GM19351 (cell line): ENCODE data around the gene GRIA3.
"Not testable (repeated sequence)": the region's sequence is repeated elsewhere in the genome, so short reads cannot be mapped to it uniquely, and the experiment has no call there.

Experiments used
- ATAC-seq: cut with Tn5 transposase; IDR thresholded peaks from one replicate; pipeline ENCODE4 v1.9.1; 2021; ENCODE audit warnings: mild to moderate bottlenecking, moderate library complexity; ENCODE audit not compliant: unreplicated experiment

The GRIA3 gene

DNA sequence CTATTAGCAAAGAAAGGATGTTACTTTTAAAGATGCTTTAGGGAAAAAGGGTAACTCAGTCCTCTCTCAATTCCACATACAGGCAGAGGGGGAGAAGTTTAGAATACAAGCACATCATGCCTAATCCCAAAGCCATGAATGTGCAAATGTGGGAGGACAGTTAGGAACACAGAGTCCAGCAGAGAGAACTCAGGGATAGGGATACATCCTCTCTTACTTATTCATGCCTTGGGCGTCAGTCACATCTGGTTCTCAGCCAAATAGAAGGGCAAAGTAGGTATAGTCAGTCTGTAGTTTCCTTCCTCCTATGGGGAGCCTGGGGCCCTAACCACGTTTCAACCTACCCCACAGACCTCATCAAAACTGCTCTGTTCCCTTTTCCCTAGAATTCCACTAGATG lies 87.8 kb downstream of the GRIA3 start:
- no peak for ATAC-seq

DNA sequence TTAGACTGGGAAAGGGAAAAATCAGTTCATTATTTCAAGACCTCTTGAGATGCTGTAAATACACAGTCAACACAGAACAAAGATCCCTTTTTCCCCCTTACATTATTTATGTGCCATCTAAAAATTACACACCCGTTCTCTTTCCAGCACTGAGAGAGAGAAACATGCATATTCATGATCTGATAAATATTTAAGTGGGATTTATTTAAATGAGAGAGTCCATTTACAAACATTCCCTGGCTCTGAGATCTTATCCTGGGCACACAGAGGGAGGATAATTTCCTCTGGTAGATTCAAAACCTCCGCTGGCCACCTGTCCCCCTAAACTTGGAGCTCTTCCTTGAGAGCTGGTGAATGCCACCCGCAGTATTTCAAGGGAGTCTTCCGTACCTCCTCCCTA lies 88.6 kb downstream of the GRIA3 start:
- no peak for ATAC-seq

DNA sequence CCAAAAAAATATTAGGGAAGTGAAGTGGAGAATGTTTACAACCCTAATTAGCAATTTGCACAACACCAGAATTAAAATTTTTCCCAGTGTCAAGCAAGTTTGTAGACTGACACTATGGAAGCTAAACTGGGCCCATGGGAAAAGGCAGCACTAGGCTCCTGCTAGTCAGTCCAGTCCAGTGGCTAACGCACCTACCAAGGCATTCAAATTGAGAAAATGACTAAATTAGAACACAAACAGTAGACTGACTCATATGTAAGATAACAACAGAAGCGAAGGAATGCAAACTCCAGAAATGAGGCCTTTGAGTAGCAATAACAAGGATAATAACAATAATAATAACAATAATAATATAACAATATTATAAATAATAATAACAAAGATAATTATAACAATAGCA lies 90.7 kb downstream of the GRIA3 start:
- no peak for ATAC-seq

DNA sequence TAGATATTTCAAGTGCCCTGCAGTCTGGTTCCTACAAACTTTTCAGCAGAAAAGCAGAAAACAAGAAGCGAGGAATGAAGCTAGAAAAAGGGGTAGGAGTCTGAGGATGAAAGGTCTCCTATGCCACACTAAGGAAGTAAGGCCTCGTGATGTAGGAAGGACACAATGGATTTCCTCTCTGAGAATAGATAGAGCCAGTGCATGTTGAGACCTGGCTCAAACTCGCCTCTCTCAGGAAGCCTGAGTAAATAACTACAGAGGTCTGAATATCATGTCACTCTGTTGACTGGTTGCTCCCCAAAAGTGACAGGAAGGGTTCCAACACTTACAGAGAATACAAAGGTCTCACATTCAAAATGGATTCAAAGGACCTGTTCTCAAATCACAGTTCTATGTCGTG lies 93.3 kb downstream of the GRIA3 start:
- ATAC-seq: peak; percentile 11

DNA sequence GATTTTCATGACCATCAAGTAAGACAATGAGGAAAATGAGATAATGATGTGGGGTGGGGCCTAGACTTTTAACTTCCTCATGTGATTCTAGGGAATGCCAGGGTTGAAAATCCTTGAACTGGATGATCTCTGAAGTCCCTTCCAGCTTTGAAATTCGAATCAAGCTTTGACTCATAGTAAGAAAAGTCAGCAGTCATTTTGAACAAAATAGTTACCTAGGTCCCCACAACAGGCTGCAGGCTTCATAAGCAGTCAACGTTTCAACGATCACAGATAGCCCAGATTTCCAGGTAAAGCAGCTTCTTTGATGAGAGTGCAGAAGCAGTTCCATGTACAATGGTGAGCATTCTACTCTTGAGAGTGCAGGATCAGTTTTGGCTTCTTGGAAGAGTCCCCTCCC lies 93.7 kb downstream of the GRIA3 start:
- peak; percentile 69 for ATAC-seq

DNA sequence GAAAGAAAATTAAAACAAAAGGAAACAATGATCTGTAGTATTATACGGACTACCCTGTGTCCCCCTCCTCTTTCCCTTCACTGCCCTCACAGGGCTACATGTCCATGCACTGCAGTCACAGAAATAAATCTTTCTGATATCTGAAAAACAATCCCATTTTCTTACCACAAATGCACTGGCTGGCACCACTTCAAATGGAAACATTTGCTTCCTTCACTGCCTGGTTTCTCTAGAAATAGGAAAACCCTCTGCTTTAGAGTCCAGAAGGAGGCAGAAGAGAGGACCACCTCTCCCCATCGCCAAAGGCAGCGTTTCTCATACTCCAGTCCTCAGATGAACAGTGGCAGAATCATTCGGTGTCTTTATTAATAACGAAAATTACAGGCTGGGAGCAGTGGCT lies 98.2 kb downstream of the GRIA3 start:
- no peak for ATAC-seq

DNA sequence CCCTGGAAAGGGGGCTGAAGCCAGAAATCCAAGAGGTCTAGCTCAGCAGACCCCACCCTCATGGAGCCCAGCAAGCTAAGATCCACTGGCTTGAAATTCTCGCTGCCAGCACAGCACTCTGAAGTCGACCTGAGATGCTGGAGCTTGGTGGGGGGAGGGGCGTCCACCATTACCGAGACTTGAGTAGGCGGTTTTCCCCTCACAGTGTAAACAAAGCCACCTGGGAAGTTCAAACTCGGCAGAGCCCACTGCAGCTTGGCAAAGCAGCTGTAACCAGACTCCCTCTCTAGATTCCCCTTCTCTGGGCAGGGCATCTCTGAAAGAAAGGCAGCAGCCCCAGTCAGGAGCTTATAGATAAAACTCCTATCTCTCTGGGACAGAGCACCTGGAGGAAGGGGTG lies 99.3 kb downstream of the GRIA3 start:
- ATAC-seq: not testable (repeated sequence)

DNA sequence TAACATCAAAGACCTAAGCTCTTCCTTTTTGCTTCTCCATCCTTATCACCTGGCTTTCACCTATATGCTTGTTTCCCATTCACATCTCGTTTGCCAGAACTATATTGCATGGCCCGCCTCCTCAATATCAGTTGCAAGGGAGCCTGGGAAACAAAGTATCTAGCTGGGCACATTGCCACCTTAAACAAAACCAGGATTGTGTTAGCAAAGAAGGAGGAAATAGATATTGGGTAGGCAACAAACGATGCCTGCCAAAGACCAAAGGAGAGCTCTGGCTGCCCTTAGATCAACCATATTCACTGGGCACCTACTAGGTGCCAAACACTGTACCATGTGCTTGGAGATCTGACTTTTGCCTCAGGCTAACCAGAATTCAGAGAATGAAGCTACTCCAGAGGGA lies 107.5 kb downstream of the GRIA3 start:
- no peak for ATAC-seq

DNA sequence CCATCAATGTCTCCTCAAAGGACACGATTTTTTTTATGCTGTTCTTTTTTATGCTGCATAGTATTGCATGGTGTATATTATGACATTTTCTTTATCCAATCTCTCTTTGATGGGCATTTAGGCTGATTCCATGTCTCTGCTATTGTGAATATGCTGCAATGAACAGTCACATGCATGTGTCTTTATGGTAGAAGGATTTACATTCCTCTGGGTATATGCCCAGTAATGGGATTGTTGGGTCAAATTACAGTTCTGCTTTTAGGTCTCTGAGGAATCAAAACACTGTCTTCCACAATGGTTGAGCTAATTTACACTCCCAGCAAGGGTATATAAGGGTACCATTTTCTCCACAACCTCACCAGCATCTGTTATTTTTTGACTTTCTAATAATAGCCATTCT lies 113.9 kb downstream of the GRIA3 start:
- ATAC-seq: no peak

DNA sequence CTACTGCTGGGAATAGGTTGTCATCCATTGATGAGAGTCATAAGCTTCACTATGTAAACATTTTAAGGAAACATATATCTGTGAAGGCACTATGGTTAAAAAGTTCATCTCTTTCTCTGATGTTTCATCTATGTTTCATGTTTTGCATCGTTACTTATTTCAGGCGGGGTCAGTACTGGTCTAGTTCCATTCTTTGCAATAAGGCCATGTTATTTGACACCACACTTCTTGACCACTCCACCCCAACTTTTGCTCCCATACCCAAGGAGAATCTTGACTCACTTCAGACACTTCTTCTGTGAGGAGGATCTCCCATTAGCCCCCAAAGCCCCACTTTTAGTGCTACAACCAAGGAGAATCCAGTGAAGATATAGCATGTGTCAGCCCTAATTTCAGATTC lies 119.4 kb downstream of the GRIA3 start:
- no peak for ATAC-seq

DNA sequence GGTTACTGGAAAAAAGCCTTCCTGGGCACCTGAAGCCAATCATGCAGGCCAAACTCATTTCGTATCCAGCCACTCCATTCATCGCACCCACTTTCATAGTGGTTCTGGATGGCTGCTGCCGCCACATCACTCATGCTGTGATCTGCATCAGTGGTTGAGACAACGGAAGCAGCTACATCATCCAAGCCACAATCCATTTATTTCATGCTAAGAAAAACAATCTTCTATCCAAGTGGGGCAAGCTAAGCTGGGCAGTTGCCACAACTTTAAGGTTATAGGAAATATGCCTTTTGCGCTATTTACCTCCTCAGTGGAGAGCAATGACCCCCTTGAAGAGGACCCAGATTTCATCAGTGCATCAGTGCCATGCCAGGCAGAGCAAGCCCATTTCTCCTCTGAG lies 124.6 kb downstream of the GRIA3 start:
- no peak for ATAC-seq

DNA sequence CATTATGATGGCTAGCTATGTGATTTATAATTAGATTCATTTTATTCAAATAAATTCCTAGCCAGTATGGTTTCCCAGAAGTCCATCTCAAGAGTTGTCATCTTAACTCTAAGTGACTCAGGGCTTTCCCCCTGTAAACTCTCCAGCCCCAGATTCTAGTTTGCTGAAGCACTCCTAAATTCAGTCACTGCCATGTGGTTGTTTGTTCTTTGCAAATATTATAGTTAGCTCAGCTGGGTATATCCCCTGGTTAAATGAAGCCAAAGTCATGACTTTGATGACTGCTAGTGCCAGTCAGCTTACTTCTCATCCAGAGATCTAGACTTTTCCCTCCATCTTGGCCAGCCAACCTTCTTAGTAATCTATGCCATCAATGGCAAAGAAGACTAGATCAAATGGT lies 126.0 kb downstream of the GRIA3 start:
- ATAC-seq: no peak

DNA sequence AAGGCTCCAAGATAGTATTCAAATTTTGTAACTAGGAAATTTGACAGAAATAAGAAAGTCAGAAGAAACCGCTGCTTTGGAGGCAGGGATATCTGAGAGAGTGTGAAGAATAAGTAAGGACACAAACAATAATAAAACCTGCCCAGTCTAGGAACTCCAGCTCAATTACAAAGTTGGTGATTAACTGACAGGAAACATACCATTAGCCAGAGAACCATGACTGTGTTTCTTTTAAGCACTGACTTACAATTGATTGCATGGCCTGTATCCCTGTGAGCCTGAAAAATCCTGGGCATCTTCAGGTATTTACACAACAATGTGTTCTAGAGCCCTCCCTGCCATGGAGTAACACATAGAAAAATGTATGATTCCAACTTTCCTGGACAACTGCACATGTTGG lies 127.4 kb downstream of the GRIA3 start:
- ATAC-seq: no peak

DNA sequence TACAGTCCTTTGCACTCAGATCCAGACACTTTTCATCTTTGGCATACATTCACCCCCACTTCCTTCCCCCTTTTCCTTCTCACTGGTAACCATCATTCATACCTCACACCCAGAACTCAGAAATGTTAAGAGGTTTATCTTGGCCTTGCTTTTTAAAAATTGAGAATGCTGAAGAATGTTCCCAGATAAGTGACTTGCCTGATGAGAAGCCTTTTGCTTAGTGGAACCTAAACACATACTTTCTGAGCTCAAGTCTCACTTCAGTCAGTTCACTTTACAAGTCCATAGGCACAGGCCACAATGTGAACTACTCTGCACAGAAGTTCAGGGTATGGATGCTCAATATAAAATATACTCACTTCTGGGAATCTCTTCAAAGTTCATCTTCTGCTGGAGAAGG lies 129.4 kb downstream of the GRIA3 start:
- no peak for ATAC-seq

DNA sequence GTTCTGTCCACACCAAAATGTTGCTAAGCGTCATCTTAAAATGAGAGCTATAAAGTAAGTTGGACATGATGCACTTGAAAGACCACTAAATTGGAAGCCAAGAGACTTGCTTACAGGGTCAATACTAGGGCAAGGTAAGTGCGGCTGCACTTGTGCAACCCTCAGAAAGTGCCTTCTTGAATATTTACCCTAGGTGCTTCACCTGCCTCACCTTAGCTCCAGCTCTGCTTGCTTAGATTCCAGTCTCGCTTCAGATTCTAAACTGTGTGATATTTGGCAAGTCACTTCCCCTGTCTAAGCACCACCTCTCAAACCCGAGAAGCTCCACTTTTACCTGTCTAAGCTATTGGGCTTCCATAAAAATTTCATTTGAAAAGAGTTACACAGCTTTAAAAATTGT lies 136.5 kb downstream of the GRIA3 start:
- ATAC-seq: no peak

DNA sequence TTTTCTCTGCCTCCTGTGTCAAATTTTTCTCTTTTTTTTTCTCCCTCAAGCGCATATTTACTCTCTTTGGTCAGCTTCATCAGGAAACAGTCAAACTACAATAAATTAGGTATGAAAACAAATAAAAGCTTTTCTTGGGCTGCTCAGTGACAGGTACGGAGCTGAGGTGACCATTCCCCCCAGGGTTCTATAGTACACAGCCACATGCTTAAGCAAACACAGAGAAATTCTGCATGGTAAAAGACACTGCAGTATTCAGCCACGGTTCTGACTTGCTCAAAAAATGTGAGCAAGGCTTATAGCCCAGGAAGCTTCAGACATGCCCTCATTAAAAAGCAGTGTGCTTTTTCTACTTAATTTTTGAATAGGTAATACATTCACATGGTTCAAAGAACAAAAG lies 138.5 kb downstream of the GRIA3 start:
- no peak for ATAC-seq

DNA sequence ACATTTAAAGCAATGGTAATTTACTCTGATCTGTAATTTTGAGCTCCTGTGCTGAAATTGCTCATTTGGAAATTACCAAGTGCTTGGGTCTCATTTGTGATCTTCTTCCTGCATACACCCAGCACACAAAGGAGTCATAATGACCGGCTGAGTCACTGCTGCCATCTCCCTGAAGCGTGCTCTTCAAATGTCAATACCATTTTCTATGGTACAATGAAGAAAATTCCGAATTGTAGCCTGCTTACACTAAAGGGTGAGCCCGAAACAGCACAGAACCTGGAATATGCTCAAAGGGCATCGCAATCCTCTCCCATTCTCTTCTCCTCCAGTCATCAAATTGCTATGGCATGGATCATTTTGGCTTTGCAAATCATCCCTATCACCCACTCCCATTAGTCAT lies 140.5 kb downstream of the GRIA3 start:
- peak; percentile 76 for ATAC-seq

DNA sequence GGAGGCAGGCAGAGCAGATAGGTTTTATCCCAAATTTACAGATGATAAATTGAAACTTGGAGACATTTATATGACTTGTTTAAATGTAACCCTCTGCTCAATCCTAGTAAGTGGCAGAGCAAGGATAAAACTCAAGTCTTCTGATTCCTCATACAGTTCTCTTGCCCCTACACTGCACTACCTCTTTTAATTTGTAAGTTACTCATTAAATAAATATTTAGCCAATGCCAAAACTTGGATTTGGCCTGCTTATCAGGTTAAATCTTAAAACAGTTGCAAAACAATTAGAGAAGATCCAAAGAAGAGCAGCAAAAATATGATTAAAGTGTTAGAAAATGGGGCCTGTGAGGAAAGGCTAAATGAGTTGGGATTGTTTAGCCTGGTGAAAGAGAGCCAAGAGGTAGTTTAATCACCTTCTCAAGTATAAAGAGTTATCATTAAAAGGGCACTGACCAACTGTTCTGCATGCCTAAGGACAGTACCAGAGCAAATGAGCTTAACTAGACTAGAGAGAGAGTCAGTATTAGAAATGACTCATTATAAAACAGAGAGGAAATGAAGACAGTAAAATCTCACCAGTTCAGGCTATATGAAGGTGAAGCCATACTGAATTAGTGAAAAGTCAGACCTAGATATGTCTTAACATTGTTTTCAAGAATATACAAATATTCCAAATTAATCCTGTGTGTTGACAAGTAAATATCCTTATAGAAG lies 146.3 kb downstream of the GRIA3 start:
- ATAC-seq: peak; percentile 83

DNA sequence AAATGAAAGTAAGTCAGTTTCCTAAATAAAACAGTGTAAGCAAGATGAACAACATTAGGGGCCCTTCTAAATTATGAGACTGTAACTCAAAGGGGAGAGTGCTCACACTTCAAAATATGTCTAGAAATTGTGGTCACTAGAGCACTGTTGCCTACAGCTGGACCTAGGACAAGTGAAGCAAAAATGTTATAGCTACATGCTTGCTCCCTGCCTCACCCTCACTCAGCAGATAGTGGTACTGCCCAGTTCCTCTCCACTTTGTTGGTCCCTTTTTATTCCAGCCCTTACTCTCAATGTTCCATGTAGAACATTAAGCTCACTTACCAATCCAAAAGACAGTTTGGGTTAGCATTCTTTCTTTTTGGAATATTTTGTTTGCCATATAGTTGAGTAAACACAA lies 147.3 kb downstream of the GRIA3 start:
- peak; percentile 50 for ATAC-seq

DNA sequence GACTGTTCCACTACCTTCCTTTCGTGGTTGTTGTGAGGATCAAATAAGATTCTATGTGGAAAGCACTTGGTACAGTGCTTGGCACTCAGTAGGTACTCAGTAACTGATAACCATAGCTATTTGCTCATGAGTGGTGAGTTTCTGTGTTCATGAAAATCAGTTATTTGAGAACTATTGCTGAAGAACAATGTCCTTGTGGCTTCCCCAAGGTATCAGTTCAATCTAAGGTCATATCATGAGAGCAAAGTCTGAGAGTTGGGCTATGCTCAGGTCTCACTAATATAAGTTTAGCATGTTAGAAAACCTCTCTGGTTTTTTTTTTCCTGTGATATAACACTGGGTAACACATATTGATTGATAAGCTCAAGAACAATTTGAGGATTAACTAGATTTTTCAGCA lies 147.8 kb downstream of the GRIA3 start:
- peak; percentile 42 for ATAC-seq

DNA sequence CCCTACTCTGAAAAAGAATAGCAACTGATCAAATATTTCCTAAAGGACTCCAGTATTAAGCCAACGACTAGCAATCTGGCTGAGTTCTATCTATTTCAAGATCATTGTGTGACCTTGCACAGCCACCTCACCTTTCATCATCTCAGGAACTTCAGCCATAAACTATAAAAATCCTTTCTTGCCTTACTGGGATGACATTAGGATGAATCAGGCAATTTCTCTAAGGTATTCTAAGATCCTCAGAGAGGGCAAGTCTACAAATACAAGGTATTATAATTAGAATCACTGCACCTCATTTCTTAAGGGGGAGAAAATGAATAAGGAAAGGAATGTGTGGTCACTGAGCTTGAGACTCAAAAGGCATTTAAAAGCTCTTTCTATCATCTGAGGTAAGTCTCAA lies 152.6 kb downstream of the GRIA3 start:
- ATAC-seq: no peak

DNA sequence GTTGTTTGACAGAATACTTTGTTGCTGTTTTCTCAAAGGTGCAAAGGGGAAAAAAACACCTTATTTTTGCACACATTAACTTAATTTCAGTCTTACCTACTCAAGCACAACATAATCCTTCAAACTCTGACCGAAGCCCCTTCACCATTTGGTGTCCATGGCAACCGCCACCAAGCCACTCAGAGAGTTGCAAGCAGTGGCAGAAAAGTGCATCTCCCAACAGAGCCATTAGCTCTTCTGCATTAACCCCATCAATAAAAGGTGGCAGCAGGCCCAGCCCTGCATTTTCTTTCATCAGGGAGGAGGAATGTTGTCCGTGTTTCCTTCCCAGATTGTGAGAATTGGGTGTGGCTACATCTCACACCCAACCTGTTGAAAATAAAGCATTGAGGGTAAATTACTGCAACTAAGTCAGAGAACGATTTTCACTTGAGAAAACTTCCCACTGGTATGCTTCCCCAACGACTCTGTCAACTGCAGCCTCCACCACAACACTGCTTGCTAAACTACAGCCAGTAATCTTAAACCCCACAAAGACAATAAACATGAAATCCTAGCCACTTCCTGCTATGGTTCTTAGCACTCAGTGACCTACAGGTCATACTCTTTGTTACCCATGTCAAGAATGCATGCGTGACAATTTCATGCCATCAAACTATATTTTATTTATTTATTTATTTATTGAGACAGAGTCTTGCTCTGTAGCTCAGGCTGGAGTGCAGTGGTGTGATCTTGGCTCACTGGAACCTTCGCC lies 154.0 kb downstream of the GRIA3 start:
- no peak for ATAC-seq
